Measurements from ENCODE around the gene GBE1.

Gene GBE1

DNA sequence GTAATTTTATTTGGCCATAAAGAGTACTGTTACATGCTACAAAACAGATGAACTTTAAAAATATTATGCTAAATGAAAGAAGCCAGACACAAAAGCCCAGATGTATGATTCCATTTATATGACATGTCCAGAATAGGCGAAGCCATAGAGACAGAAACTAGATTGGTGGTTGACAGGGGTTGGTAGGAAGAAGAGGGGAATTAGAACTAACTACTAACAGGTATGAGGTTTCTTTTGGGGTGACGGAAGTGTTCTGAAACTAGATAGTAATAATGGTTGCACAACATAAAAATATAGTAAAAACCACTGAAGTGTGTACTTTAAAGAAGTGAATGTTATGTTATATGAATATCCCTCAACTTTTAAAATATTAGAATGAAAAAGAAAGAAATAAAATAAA is 66.1 kb downstream of the GBE1 start:
- Histone ChIP-seq H3K9ac (ENCODE audit: low read length) (no peak overlapping the region), H3K4me3 (ENCODE audit: low read length) (no peak overlapping the region), H3K27ac (ENCODE audit: low read length) (no peak overlapping the region), H2AFZ (ENCODE audit: low read depth, low read length) (no peak overlapping the region), H4K20me1 (ENCODE audit: insufficient read depth, low read length) (no peaks in the 10 kb centered on the region), H3K4me2 (ENCODE audit: low read length) (no peak overlapping the region), H3K9me3 (ENCODE audit: insufficient read depth, low read length) (no peaks in the 10 kb centered on the region), H3K4me1 (ENCODE audit: low read length) (no peaks in the 10 kb centered on the region), H3K27me3 (ENCODE audit: low read depth, low read length) (no peaks in the 10 kb centered on the region), H3K36me3 (replicated peaks; ENCODE audit: low read depth, low read length) (no peaks in the 10 kb centered on the region), H3K79me2 (ENCODE audit: low read length) (no peaks in the 10 kb centered on the region)
- TF ChIP-seq CTCF (IDR thresholded peaks at IDR 0.05; ENCODE audit: low read depth, low read length) (no peak), EZH2phosphoT487 (IDR thresholded peaks at IDR 0.05; ENCODE audit: low read depth) (no peak)

DNA sequence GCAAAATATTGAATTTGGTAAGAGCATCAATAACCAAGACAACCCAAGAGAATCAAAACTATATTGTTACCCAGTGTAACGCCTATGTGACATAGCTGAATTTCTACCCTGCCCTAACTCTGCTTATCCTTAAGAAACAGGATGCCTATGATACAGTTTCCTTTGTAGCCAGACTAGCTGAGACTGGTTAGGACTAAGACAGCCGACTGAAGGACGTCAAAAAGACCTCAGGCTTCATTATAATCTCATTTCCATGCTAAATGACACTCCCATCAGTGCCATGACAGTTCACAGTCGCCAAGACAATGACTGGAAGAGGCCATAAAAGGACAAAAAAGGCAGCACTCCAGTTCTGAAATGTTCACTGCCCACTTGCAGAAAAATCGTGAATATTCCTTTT is 66.8 kb downstream of the GBE1 start:
- TF ChIP-seq EZH2phosphoT487 (IDR thresholded peaks at IDR 0.05; ENCODE audit: low read depth) = no peak
- no peak for TF ChIP-seq CTCF (IDR thresholded peaks at IDR 0.05; ENCODE audit: low read depth, low read length)
- H3K4me3 ChIP-seq (ENCODE audit: low read length) = no peak overlapping the region
- no peaks in the 10 kb centered on the region for H3K9me3 ChIP-seq (ENCODE audit: insufficient read depth, low read length)

DNA sequence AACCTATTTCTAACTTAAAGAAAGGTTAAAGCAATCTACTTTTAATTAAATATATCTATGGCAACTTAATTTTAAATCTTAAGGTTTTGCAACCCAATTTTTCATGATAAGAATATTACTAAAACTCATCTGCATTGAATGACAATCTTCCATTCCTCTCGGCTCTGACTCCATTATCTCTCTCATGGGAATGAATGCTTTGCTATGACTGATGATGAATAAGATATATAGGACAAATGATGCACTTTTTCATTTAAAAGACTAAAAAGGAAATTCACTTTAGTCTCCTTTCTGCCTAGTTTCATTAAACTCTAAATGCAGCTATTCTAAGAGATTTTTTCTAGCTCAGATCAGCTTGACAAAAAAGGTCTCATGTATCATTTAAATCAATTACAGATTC is 68.7 kb downstream of the GBE1 start:
- no peak overlapping the region for H2AFZ ChIP-seq (ENCODE audit: low read depth, low read length)
- no peak for TF ChIP-seq CTCF (IDR thresholded peaks at IDR 0.05; ENCODE audit: low read depth, low read length)
- no peak overlapping the region for H3K4me2 ChIP-seq (ENCODE audit: low read length)
- H3K9ac ChIP-seq (ENCODE audit: low read length) = no peak overlapping the region
- H3K27me3 ChIP-seq (ENCODE audit: low read depth, low read length) = no peaks in the 10 kb centered on the region
- H3K9me3 ChIP-seq (ENCODE audit: insufficient read depth, low read length) = no peaks in the 10 kb centered on the region
- H3K27ac ChIP-seq (ENCODE audit: low read length) = no peak overlapping the region
- H3K36me3 ChIP-seq (replicated peaks; ENCODE audit: low read depth, low read length) = no peaks in the 10 kb centered on the region
- H3K4me3 ChIP-seq (ENCODE audit: low read length) = no peak overlapping the region
- H3K4me1 ChIP-seq (ENCODE audit: low read length) = no peaks in the 10 kb centered on the region
- H3K79me2 ChIP-seq (ENCODE audit: low read length) = no peaks in the 10 kb centered on the region
- no peaks in the 10 kb centered on the region for H4K20me1 ChIP-seq (ENCODE audit: insufficient read depth, low read length)

More for the DNA sequence above, 66.8 kb downstream of the GBE1 start:
- Histone ChIP-seq H3K4me2 (ENCODE audit: low read length) (no peak overlapping the region), H3K27me3 (ENCODE audit: low read depth, low read length) (no peaks in the 10 kb centered on the region), H3K27ac (ENCODE audit: low read length) (no peak overlapping the region), H3K79me2 (ENCODE audit: low read length) (no peaks in the 10 kb centered on the region), H3K36me3 (replicated peaks; ENCODE audit: low read depth, low read length) (no peaks in the 10 kb centered on the region), H4K20me1 (ENCODE audit: insufficient read depth, low read length) (no peaks in the 10 kb centered on the region), H2AFZ (ENCODE audit: low read depth, low read length) (no peak overlapping the region), H3K4me1 (ENCODE audit: low read length) (no peaks in the 10 kb centered on the region), H3K9ac (ENCODE audit: low read length) (no peak overlapping the region)

- Histone ChIP-seq H3K36me3 (replicated peaks; ENCODE audit: low read depth, low read length) (no peaks in the 10 kb centered on the region), H3K4me1 (ENCODE audit: low read length) (no peaks in the 10 kb centered on the region), H3K27me3 (ENCODE audit: low read depth, low read length) (no peaks in the 10 kb centered on the region), H2AFZ (ENCODE audit: low read depth, low read length) (no peak overlapping the region), H4K20me1 (ENCODE audit: insufficient read depth, low read length) (no peaks in the 10 kb centered on the region), H3K79me2 (ENCODE audit: low read length) (no peaks in the 10 kb centered on the region), H3K9ac (ENCODE audit: low read length) (no peak overlapping the region), H3K4me3 (ENCODE audit: low read length) (no peak overlapping the region), H3K9me3 (ENCODE audit: insufficient read depth, low read length) (no peaks in the 10 kb centered on the region), H3K27ac (ENCODE audit: low read length) (no peak overlapping the region), H3K4me2 (ENCODE audit: low read length) (no peak overlapping the region)
- TF ChIP-seq EZH2phosphoT487 (IDR thresholded peaks at IDR 0.05; ENCODE audit: low read depth) (no peak), CTCF (IDR thresholded peaks at IDR 0.05; ENCODE audit: low read depth, low read length) (no peak)
Measured at GRCh38 chr3:81689617-81690016, 71.8 kb downstream of the GBE1 start.
